ENCODE data around the gene SLC35E4.
"Not testable (repeated sequence)": the region's sequence is repeated elsewhere in the genome, so short reads cannot be mapped to it uniquely, and the experiment has no call there.

The SLC35E4 gene

DNA sequence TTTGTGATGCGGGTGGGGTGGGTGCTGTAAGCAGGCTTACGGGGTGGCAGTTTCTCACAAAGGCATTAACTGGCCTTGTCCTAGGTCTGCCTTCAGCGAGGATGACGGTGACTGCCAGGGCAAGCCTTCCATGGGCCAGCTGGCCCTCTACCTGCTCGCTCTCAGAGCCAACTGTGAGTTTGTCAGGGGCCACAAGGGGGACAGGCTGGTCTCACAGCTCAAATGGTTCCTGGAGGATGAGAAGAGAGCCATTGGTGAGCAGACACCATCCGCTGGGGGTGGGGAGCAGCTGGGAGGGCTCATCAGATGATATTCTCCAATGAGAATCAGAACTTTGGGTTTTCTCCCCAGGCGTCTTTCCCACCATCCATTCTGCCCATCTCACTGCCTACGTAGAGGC lies 22.8 kb upstream of the SLC35E4 start:
- DNase-seq: no peak

DNA sequence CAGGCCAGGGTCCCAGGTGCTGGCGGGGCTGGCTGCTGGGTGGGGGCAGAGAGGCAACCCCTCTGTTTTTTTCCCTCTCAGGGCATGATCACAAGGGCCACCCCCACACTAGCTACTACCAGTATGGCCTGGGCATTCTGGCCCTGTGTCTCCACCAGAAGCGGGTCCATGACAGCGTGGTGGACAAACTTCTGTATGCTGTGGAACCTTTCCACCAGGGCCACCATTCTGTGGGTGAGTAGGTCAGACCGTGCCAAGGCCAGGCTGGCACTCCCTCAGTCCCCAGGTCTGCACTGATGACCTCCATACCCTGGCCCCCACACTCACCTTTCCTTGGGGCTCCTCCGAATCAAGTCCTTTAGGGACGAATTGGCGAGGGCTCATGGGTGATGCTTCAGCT lies 21.3 kb upstream of the SLC35E4 start:
- DNase-seq: no peak

GRCh38 chr22:30614879-30615278 lies 20.7 kb upstream of the SLC35E4 start:
- no peak for DNase-seq

- peak; percentile 49 for DNase-seq
Observed at GRCh38 chr22:30615543-30615954, 20.0 kb upstream of the SLC35E4 start.

- DNase-seq: no peak
Observed at GRCh38 chr22:30617819-30618218, 17.8 kb upstream of the SLC35E4 start.

DNA sequence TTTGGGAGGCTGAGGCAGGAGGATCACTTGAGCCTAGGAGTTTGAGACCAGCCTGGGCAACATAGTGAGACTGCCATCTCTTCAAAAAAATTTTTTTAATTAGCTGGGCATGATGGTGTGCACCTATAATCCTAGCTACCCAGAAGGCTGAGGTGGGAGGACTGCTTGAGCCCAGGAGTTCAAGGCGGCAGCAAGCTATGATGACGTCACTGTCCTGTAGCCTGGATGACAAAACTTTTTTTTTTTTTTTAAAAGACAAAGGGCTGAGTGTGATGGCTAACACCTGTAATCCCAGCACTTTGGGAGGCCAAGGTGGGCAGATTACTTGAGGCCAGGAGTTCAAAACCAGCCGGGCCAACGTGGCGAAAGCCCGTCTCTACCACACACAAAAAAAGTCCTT lies 15.7 kb upstream of the SLC35E4 start:
- DNase-seq: not testable (repeated sequence)

DNA sequence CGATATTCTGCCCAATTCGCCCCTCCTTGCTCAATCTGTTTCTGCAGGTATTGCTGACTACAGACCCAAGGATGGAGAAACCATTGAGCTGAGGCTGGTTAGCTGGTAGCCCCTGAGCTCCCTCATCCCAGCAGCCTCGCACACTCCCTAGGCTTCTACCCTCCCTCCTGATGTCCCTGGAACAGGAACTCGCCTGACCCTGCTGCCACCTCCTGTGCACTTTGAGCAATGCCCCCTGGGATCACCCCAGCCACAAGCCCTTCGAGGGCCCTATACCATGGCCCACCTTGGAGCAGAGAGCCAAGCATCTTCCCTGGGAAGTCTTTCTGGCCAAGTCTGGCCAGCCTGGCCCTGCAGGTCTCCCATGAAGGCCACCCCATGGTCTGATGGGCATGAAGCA lies 9.2 kb upstream of the SLC35E4 start:
- DNase-seq: no peak

DNA sequence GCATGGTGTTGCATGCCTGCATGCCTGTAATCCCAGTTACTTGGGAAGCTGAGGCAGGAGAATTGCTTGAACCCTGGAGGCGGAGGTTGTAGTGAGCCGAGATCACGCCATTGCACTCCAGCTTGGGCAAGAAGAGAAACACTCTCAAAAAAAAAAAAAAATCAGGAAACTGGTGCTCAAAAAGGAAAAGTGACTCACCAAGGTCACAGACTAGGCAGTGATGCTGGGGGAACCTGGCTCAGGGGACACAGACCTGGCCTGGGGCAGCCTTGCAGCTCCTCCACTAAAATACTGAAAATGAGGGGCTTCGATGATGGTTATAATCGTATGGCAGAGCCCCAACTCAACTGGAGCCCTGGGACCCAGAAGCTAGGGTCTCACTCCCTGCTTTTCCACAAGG lies 8.1 kb upstream of the SLC35E4 start:
- DNase-seq: peak; percentile 48

- DNase-seq: no peak
Observed at GRCh38 chr22:30628491-30628890, 7.1 kb upstream of the SLC35E4 start.

- not testable (repeated sequence) for DNase-seq
Observed at GRCh38 chr22:30631469-30631868, 4.1 kb upstream of the SLC35E4 start.

GRCh38 chr22:30634471-30635233 lies 929 bp upstream of the SLC35E4 start:
- peak; percentile 87 for DNase-seq

DNA sequence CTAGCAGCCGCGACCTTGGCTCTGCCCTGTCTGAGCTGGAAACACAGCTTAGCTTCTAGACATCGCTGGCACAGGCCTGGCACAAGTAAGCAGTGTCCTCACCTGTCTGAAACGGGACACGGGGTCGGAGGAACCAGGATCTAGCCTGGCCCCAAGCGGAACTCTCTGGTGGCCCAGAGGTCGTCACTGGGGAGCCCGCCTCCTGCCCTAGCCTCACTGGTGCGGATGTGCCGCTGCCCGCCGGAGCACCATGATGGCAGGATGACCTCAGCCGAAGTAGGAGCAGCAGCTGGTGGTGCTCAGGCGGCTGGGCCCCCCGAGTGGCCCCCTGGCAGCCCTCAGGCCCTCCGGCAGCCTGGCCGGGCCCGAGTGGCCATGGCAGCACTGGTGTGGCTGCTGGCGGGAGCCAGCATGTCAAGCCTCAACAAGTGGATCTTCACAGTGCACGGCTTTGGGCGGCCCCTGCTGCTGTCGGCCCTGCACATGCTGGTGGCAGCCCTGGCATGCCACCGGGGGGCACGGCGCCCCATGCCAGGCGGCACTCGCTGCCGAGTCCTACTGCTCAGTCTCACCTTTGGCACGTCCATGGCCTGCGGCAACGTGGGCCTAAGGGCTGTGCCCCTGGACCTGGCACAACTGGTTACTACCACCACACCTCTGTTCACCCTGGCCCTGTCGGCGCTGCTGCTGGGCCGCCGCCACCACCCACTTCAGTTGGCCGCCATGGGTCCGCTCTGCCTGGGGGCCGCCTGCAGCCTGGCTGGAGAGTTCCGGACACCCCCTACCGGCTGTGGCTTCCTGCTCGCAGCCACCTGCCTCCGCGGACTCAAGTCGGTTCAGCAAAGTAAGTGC lies 871 bp downstream of the SLC35E4 start:
- DNase-seq: no peak

DNA sequence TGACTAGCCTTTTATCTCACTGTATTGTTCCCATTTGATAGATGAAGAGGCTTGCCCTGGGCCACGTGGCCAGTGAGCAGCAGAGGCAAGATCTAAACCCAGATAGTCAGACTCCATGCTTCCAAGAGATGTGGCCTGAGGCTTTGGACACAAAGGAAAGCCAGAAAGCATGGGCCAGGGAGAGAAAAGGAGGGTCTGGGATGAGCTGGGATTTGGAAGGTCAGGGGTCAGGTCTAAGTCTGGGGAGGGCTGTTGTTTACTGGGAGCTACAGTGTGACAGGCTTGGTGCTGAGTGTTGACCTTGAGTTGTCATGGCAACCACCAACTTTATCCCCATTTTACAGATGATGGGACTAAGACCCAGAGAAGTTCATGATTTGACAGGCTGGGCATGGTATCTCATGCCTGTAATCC lies 2.1 kb downstream of the SLC35E4 start:
- no peak for DNase-seq

- no peak for DNase-seq
Observed at GRCh38 chr22:30640361-30640760, 4.8 kb downstream of the SLC35E4 start.

DNA sequence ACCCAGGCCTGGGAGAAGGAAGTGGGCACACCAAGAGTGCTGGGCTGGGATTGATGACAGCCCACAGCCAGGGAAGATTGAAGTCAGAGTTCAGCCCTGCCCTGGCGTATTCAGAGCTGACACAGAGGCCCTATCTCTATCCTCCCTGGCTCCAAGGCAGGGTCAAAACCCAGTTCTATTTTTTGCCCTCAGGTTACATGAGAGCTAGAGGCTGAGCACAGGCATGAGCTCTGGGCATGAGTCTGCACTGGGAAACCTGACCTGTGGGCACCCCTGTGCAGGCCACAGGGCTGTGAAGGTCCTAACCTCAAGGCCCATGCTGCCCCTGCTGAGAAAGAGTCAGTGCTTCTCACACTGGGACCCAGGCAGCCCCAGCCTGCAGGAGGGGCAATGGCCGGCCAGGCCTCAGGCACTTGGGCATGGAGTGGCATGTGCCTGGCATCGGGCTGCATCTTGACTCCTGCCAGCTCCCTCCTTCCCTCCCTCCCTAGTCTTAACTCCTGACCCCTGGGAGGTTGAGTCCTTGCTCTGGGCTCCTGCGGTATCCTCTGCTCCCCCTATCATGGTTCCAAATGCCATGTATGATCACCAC lies 5.4 kb downstream of the SLC35E4 start:
- no peak for DNase-seq

GRCh38 chr22:30643055-30643875 lies 7.7 kb downstream of the SLC35E4 start:
- DNase-seq: no peak

GRCh38 chr22:30646518-30647160 lies 11.1 kb downstream of the SLC35E4 start:
- DNase-seq: no peak

DNA sequence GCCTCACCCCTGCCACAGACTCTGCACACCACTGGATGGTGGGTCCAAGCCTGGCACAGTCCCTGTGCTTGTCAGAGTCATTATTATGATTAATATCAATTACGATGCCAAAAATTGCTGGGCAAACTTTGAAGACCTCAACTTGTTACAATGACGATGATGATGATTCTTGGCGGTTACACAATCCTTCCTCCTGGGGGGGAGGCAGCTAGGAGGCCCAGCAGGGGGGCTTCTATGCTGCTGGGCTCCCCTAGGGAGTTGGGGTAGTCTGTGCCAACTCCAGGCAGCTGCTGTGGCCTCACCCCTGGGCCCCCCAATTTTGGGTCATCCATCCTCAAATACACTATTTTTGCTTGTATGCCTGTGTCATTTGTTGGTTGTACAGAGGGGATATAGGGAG lies 12.0 kb downstream of the SLC35E4 start:
- DNase-seq: no peak

DNA sequence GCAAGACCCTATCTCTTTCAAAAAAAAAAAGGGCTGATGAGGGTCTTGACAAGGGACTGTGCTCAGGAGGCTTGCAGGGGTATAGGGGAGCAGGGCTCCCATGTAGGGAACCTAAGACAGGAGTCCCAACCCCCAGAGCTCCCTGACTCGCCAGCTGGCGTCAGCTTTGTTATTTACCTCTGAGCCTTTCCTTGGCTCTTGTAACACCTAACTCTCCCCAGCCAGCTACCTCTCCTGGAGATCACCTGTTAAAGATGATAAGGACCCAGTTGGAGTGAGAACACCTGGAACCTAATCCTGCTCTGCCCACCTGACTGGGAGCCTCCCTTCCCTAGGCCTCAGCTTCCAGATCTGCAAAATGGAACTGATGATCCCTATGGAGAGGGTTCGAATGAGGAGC lies 13.2 kb downstream of the SLC35E4 start:
- DNase-seq: no peak

DNA sequence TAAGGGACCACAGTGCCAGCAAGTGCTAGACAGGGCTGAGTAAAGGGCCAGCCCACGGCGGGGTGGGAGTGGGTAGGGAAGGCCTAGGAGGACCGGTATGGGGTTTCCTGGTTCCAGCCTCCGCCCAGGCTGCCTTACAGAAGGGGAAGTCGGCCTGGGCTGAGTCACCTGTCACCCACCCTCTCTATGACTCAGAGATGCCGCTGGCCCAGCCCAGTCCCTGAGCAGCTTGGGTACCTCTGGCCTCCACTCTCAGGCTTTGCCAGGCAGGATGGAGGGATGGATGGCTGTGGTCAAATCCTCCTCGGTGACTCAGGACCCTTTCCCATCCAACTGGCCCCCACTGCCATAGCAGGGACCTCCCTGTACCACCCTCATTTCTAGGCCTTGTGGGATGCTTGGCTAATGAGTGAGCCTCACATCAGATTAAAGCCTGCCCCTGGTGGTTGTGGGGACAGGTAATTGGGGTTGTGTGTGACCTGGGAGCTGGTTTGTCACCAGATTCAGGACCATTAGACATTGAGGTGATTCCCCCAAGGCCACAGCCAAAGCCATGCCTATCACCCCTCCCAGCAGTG lies 13.9 kb downstream of the SLC35E4 start:
- DNase-seq: peak; percentile 93

DNA sequence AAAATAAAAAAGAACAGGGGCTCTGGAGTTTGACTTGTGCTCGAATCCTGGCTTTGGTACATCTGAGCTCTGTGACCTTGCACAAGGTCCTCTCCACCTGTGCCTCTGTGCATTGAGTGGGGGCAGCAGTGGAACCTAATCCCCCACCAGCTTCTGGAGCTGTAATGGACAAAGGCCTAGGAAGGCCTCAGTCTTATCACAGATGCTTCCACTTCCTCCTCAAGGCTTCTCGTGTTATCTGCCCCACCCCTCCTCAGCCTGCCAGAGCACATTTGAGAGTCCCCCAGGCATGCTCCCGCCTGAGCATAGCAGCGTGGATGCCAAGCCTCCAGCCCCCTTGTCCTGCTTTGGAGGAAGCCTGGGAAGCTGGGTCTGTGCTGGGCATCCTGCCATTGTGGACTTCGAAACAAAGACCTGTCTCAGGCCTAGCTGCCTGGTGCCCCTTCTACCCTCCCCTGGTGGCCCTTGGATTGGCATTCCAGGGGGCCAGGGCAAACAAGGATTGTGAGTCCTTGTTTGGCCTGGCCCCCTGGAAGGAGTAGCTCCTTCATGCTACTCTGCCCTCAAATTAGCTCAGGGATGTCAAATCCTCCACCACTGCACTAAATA lies 15.0 kb downstream of the SLC35E4 start:
- DNase-seq: no peak

- DNase-seq: no peak
Observed at GRCh38 chr22:30652852-30653251, 17.3 kb downstream of the SLC35E4 start.
